Keratinocyte (primary cell): Measurements from ENCODE around the gene SULT2B1. TPM values are rescaled to one million over a fixed set of nuclear protein-coding genes. Genes with fewer than 3 reads are reported as not detected.

Source experiments
- DNase-seq: peaks from one replicate; pipeline ENCODE4 v3.0.0-alpha.2; 2011; ENCODE audit warnings: low read depth, missing footprints, low spot score
- FAIRE-seq: peaks from 2 replicates; lab custom pipeline; 2011; peaks lifted over from hg19 to GRCh38; lab: Jason Lieb, UNC
- H2AFZ ChIP-seq: 2 replicates; pipeline ENCODE4 v1.6.0; 2012; ENCODE audit warnings: low read length, control low read depth, inconsistent platforms; ENCODE audit not compliant: control insufficient read depth
- H3K27ac ChIP-seq: 2 replicates; pipeline ENCODE4 v1.5.1; 2011; ENCODE audit warnings: low read length; ENCODE audit not compliant: control insufficient read depth, insufficient read depth
- H3K27me3 ChIP-seq: 3 replicates; pipeline ENCODE4 v1.6.0; 2011; ENCODE audit warnings: low read length; ENCODE audit not compliant: control insufficient read depth, insufficient read depth; ENCODE audit errors: extremely low read depth
- H3K36me3 ChIP-seq, 2 experiments: 2 replicates in 1 of 2; 3 replicates in 1 of 2; pipeline ENCODE4 v1.5.1; 2011; ENCODE audit warnings: low read length in 2 of 2, mild to moderate bottlenecking in 1 of 2; ENCODE audit not compliant: control insufficient read depth in 2 of 2, insufficient read depth in 2 of 2; ENCODE audit errors: extremely low read depth in 1 of 2
- H3K4me1 ChIP-seq: 3 replicates; pipeline ENCODE4 v1.5.1; 2011; ENCODE audit warnings: low read length; ENCODE audit not compliant: control insufficient read depth, insufficient read depth; ENCODE audit errors: extremely low read depth
- H3K4me2 ChIP-seq: 3 replicates; pipeline ENCODE4 v1.6.0; 2011; ENCODE audit warnings: low read depth, low read length; ENCODE audit not compliant: control insufficient read depth, insufficient read depth; ENCODE audit errors: extremely low read depth
- H3K4me3 ChIP-seq, 3 experiments: fragments of 200-600 bp in 1 of 3; sonication (generic) in 1 of 3; 2 replicates in 2 of 3; 3 replicates in 1 of 3; pipeline ENCODE4 v1.5.1; 2011 to 2016; ENCODE audit warnings: low read length in 3 of 3, mild to moderate bottlenecking in 3 of 3, control low read depth in 2 of 3, inconsistent platforms in 1 of 3, low read depth in 1 of 3, mixed read lengths in 1 of 3, mixed run types in 1 of 3, moderate library complexity in 1 of 3; ENCODE audit not compliant: control insufficient read depth in 2 of 3, insufficient read depth in 2 of 3; ENCODE audit errors: extremely low read depth in 1 of 3
- H3K79me2 ChIP-seq: 2 replicates; pipeline ENCODE4 v1.6.0; 2012; ENCODE audit warnings: low read length; ENCODE audit not compliant: control insufficient read depth, insufficient read depth
- H3K9ac ChIP-seq: 3 replicates; pipeline ENCODE4 v1.6.0; 2011; ENCODE audit warnings: low read length; ENCODE audit not compliant: control insufficient read depth, insufficient read depth; ENCODE audit errors: extremely low read depth
- H3K9me1 ChIP-seq: 3 replicates; pipeline ENCODE4 v1.6.0; 2011; ENCODE audit warnings: low read length; ENCODE audit not compliant: control insufficient read depth, insufficient read depth; ENCODE audit errors: extremely low read depth
- H3K9me3 ChIP-seq: 2 replicates; pipeline ENCODE4 v1.5.1; 2012; ENCODE audit warnings: low read depth, low read length; ENCODE audit not compliant: control insufficient read depth
- H4K20me1 ChIP-seq: 3 replicates; pipeline ENCODE4 v1.6.0; 2011; ENCODE audit warnings: low read length; ENCODE audit not compliant: control insufficient read depth, insufficient read depth; ENCODE audit errors: extremely low read depth
- CTCF ChIP-seq, 3 experiments: IDR thresholded peaks in 1 of 3; conservative IDR thresholded peaks in 1 of 3; optimal IDR thresholded peaks in 1 of 3; 2 replicates in 2 of 3; 3 replicates in 1 of 3; pipeline versions ENCODE3 to v1.5.1; 2011; ENCODE audit warnings: low read length in 3 of 3, mild to moderate bottlenecking in 3 of 3, moderate library complexity in 2 of 3, control low read depth in 1 of 3, inconsistent platforms in 1 of 3; ENCODE audit not compliant: insufficient read depth in 2 of 3; ENCODE audit errors: extremely low read depth in 1 of 3
- EZH2 ChIP-seq: IDR thresholded peaks from one replicate; pipeline ENCODE4 v1.6.1; 2012; ENCODE audit warnings: inconsistent platforms, mild to moderate bottlenecking, low read length, moderate library complexity
- dilution Hi-C: fragments of 300-500 bp; cut with MboI; formaldehyde crosslinking; loops from one replicate; pipeline ENCODE4 v1.7.0; 2020; ENCODE audit warnings: low sequenced_read_pairs; ENCODE audit not compliant: extremely low pct_ligation_motif_present
- polyA plus RNA-seq, 5 experiments: library from polyadenylated mRNA; depleted of rRNA in 3 of 5; stranded (reverse) in 3 of 5; stranded (forward) in 1 of 5; unstranded in 1 of 5; fragments of >200 nt; gene quantifications; 1 replicate in 1 of 5; 2 replicates in 3 of 5; 3 replicates in 1 of 5; pipeline versions ENCODE4 v1.2.1 to v1.2.3, GENCODE V29; 2011 to 2012; ENCODE audit warnings: missing spikeins in 2 of 5, low read depth in 1 of 5, low replicate concordance in 1 of 5

SULT2B1 gene
- polyA plus RNA-seq, 1 donor (not counting 4 experiments of a cell fraction or from before 2014, with no cell fraction given): 6.0 TPM

GRCh38 chr19:48560095-48560530 lies 8.1 kb downstream of the SULT2B1 start:
- no peak overlapping the region for H2AFZ ChIP-seq
- dilution Hi-C loops: no loop called here
- no peaks in the 10 kb centered on the region for H3K27me3 ChIP-seq
- no peaks in the 10 kb centered on the region for H3K9me1 ChIP-seq
- H3K9ac ChIP-seq: no peak overlapping the region
- no peaks in the 10 kb centered on the region for H3K36me3 ChIP-seq
- DNase-seq: no peak
- no peak overlapping the region for H3K4me2 ChIP-seq
- no peaks in the 10 kb centered on the region for H4K20me1 ChIP-seq
- H3K4me3 ChIP-seq: no peak overlapping the region
- no peaks in the 10 kb centered on the region for H3K79me2 ChIP-seq
- no peak overlapping the region for H3K27ac ChIP-seq
- no peaks in the 10 kb centered on the region for H3K9me3 ChIP-seq
- H3K4me1 ChIP-seq: peaks cover 10% of the 10 kb centered on the region
- TF ChIP-seq EZH2: no peak
- peak in 1 of 3 experiments; percentile 29 for TF ChIP-seq CTCF (optimal IDR thresholded peaks at IDR 0.05 in 1 of 3, IDR thresholded peaks at IDR 0.05 in 1 of 3, conservative IDR thresholded peaks at IDR 0.05 in 1 of 3; ENCODE audit: extremely low read depth in 1 of 3, insufficient read depth in 2 of 3, low read length in 3 of 3)
- FAIRE-seq: no peak

GRCh38 chr19:48561412-48561811 lies 9.4 kb downstream of the SULT2B1 start:
- DNase-seq: no peak
- Histone ChIP-seq H3K79me2 (no peaks in the 10 kb centered on the region), H3K9me3 (no peaks in the 10 kb centered on the region), H3K27me3 (no peaks in the 10 kb centered on the region), H3K36me3 (no peaks in the 10 kb centered on the region), H3K4me3 (no peak overlapping the region), H2AFZ (no peak overlapping the region), H3K27ac (no peak overlapping the region), H3K4me2 (no peak overlapping the region), H3K9ac (no peak overlapping the region), H4K20me1 (no peaks in the 10 kb centered on the region), H3K9me1 (no peaks in the 10 kb centered on the region), H3K4me1 (peaks cover 5% of the 10 kb centered on the region)
- no peak for TF ChIP-seq CTCF (optimal IDR thresholded peaks at IDR 0.05 in 1 of 3, IDR thresholded peaks at IDR 0.05 in 1 of 3, conservative IDR thresholded peaks at IDR 0.05 in 1 of 3; ENCODE audit: extremely low read depth in 1 of 3, insufficient read depth in 2 of 3, low read length in 3 of 3)
- TF ChIP-seq EZH2: no peak
- dilution Hi-C loops: no loop called here
- no peak for FAIRE-seq
